Measurements from ENCODE around the gene SUPT4H1.

SUPT4H1 gene

DNA sequence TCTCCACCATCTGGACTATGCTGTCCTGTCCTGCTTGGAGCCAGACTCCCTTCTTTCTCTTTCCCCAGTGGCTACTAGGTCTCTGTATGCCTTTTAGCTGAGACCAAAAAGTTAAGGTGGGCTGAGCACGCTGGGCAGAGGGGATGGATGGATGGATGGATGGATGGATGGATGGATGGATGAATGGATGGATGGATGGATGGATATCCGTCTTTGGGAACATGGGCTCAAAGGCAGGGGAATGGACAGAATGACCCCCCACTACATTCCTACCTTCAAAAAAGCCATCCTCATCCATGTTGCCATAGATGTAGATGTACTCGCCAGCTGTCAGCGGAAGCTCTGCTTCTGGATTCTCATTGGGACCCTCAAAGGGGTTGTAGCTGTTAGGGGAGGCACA lies 36.3 kb downstream of the SUPT4H1 start:
- no CpG with 5 or more reads among the region's 4 CpGs for WGBS (ENCODE audit: extremely low coverage, insufficient coverage, low lambda C conversion rate)
- H4K5ac ChIP-seq (ENCODE audit: low read length), result no peak overlapping the region
- no peak overlapping the region for H3K56ac ChIP-seq (ENCODE audit: low read length)
- H2AK5ac ChIP-seq (ENCODE audit: low read length), result no peak overlapping the region
- H3K79me2 ChIP-seq (ENCODE audit: control insufficient read depth, insufficient read depth, low read length), result no peaks in the 10 kb centered on the region
- no peak overlapping the region for H3K23ac ChIP-seq (ENCODE audit: low read length)
- no peak overlapping the region for H3K4me3 ChIP-seq (ENCODE audit: low read length)
- no peak overlapping the region for H3K4me2 ChIP-seq (ENCODE audit: low read length)
- no peak for DNase-seq
- no peak overlapping the region for H4K8ac ChIP-seq (ENCODE audit: low read depth, low read length)
- no peak overlapping the region for H3K4ac ChIP-seq (ENCODE audit: low read depth, low read length)
- no peak overlapping the region for H2BK15ac ChIP-seq (replicated peaks; ENCODE audit: low read depth)
- no peaks in the 10 kb centered on the region for H3K4me1 ChIP-seq (ENCODE audit: control insufficient read depth, low read depth, low read length)
- H3K36me3 ChIP-seq (ENCODE audit: control insufficient read depth, insufficient read depth, low read length), result no peaks in the 10 kb centered on the region
- no peaks in the 10 kb centered on the region for H3K79me1 ChIP-seq (ENCODE audit: low read length)
- no peak overlapping the region for H2BK5ac ChIP-seq (ENCODE audit: low read length)
- no peak overlapping the region for H3K27ac ChIP-seq (ENCODE audit: low read depth, low read length)
- H2BK120ac ChIP-seq (ENCODE audit: low read depth, low read length), result no peak overlapping the region
- no peak overlapping the region for H3K9ac ChIP-seq (ENCODE audit: low read length)
- no peaks in the 10 kb centered on the region for H3K27me3 ChIP-seq (ENCODE audit: insufficient read depth, low read length, poor library complexity)
- no peak overlapping the region for H3K18ac ChIP-seq (ENCODE audit: low read length)

DNA sequence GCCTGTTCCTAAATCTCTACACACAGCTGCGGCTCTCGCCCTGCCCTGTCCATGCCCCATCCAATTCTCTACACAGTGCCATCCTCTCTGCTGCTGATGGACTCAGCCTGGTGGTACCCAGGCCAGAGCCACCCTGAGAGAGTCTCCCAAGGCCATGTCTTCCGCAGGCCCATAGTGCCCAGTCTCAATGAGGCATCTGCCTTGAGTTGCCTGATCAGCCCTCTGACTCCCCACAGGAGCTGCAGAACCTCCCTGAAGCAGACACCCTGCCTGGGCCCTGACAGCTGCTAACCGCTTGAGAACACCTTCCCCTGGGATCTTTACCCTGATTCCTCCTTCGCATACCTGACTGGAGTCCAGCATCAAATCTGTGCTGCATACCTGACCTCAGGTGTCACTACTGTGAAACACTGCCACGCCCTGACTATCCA lies 36.7 kb downstream of the SUPT4H1 start:
- Histone ChIP-seq H4K5ac (ENCODE audit: low read length) (no peak overlapping the region), H3K27ac (ENCODE audit: low read depth, low read length) (no peak overlapping the region), H3K79me1 (ENCODE audit: low read length) (no peaks in the 10 kb centered on the region), H3K79me2 (ENCODE audit: control insufficient read depth, insufficient read depth, low read length) (no peaks in the 10 kb centered on the region), H3K4ac (ENCODE audit: low read depth, low read length) (no peak overlapping the region), H3K18ac (ENCODE audit: low read length) (no peak overlapping the region), H3K36me3 (ENCODE audit: control insufficient read depth, insufficient read depth, low read length) (no peaks in the 10 kb centered on the region), H3K4me3 (ENCODE audit: low read length) (no peak overlapping the region), H3K56ac (ENCODE audit: low read length) (no peak overlapping the region), H3K4me2 (ENCODE audit: low read length) (no peak overlapping the region), H2BK5ac (ENCODE audit: low read length) (no peak overlapping the region), H2BK15ac (replicated peaks; ENCODE audit: low read depth) (no peak overlapping the region), H3K23ac (ENCODE audit: low read length) (no peak overlapping the region), H2BK120ac (ENCODE audit: low read depth, low read length) (no peak overlapping the region), H3K4me1 (ENCODE audit: control insufficient read depth, low read depth, low read length) (no peaks in the 10 kb centered on the region), H3K27me3 (ENCODE audit: insufficient read depth, low read length, poor library complexity) (no peaks in the 10 kb centered on the region), H2AK5ac (ENCODE audit: low read length) (no peak overlapping the region), H4K8ac (ENCODE audit: low read depth, low read length) (no peak overlapping the region), H3K9ac (ENCODE audit: low read length) (no peak overlapping the region)
- no peak for DNase-seq
- no CpG with 5 or more reads among the region's 6 CpGs for WGBS (ENCODE audit: extremely low coverage, insufficient coverage, low lambda C conversion rate)

- Histone ChIP-seq H2BK15ac (replicated peaks; ENCODE audit: low read depth) (no peak overlapping the region), H2AK5ac (ENCODE audit: low read length) (no peak overlapping the region), H3K27me3 (ENCODE audit: insufficient read depth, low read length, poor library complexity) (no peaks in the 10 kb centered on the region), H3K4me2 (ENCODE audit: low read length) (no peak overlapping the region), H3K4me1 (ENCODE audit: control insufficient read depth, low read depth, low read length) (no peaks in the 10 kb centered on the region), H4K8ac (ENCODE audit: low read depth, low read length) (no peak overlapping the region), H2BK5ac (ENCODE audit: low read length) (no peak overlapping the region), H2BK120ac (ENCODE audit: low read depth, low read length) (no peak overlapping the region), H3K79me1 (ENCODE audit: low read length) (no peaks in the 10 kb centered on the region), H3K9ac (ENCODE audit: low read length) (no peak overlapping the region), H3K79me2 (ENCODE audit: control insufficient read depth, insufficient read depth, low read length) (no peaks in the 10 kb centered on the region), H3K27ac (ENCODE audit: low read depth, low read length) (no peak overlapping the region), H3K18ac (ENCODE audit: low read length) (no peak overlapping the region), H3K4ac (ENCODE audit: low read depth, low read length) (no peak overlapping the region), H3K56ac (ENCODE audit: low read length) (no peak overlapping the region), H3K23ac (ENCODE audit: low read length) (no peak overlapping the region), H4K5ac (ENCODE audit: low read length) (no peak overlapping the region), H3K36me3 (ENCODE audit: control insufficient read depth, insufficient read depth, low read length) (no peaks in the 10 kb centered on the region), H3K4me3 (ENCODE audit: low read length) (no peak overlapping the region)
- DNase-seq, result no peak
- WGBS (ENCODE audit: extremely low coverage, insufficient coverage, low lambda C conversion rate), result no CpG with 5 or more reads among the region's 6 CpGs
Observed at GRCh38 chr17:58314706-58315015, 37.3 kb downstream of the SUPT4H1 start.

DNA sequence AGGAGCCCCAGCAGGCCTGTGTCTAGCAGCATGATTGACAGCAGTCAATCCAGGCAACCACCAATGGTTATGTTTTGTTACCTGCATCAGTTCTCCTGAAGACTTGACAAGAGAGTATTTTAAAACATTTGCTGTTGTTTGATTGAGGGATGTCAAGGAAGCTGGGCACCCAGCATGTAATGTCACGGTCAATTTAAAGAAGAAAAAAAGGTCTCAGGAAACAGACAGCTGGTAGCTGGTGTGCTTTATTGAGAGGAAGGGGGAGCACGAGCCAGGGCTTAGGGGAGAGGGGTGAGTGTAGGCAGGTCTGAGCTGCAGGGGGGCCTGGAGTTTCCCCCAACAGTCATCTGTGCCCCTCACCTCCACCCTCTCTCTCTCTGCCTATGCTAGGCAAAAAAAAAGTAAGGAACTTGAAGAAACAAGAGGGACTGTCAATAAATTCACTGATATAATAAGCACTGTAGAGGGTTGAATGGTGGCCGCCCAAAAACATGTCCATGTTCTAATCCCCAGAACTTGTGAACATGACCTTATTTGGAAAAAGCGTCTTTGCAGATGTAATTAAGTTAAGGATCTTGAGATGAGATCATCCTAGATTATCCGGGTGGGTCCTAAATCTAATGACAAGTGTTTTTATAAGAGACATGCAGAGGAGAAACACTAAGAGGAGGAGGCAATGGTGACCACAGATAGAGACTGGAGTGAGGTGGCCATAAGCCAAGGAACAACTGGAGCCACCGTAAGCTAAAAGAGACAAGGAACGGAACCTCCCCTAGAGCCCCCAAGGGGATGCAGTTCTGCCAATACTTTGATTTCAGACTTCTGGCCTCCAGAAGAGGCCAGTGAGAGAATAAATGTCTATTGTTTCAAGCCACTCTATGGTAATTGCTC lies 37.9 kb downstream of the SUPT4H1 start:
- Histone ChIP-seq H3K79me2 (ENCODE audit: control insufficient read depth, insufficient read depth, low read length) (no peaks in the 10 kb centered on the region), H3K4me1 (ENCODE audit: control insufficient read depth, low read depth, low read length) (no peaks in the 10 kb centered on the region), H2BK5ac (ENCODE audit: low read length) (no peak overlapping the region), H3K27me3 (ENCODE audit: insufficient read depth, low read length, poor library complexity) (no peaks in the 10 kb centered on the region), H3K9ac (ENCODE audit: low read length) (no peak overlapping the region), H3K18ac (ENCODE audit: low read length) (no peak overlapping the region), H3K4me3 (ENCODE audit: low read length) (no peak overlapping the region), H2BK120ac (ENCODE audit: low read depth, low read length) (no peak overlapping the region), H3K23ac (ENCODE audit: low read length) (peak overlapping the region; percentile 45), H2BK15ac (replicated peaks; ENCODE audit: low read depth) (no peak overlapping the region), H3K4me2 (ENCODE audit: low read length) (no peak overlapping the region), H3K4ac (ENCODE audit: low read depth, low read length) (no peak overlapping the region), H3K79me1 (ENCODE audit: low read length) (no peaks in the 10 kb centered on the region), H3K36me3 (ENCODE audit: control insufficient read depth, insufficient read depth, low read length) (no peaks in the 10 kb centered on the region), H2AK5ac (ENCODE audit: low read length) (no peak overlapping the region), H3K27ac (ENCODE audit: low read depth, low read length) (no peak overlapping the region), H4K8ac (ENCODE audit: low read depth, low read length) (no peak overlapping the region), H3K56ac (ENCODE audit: low read length) (no peak overlapping the region), H4K5ac (ENCODE audit: low read length) (no peak overlapping the region)
- no CpG with 5 or more reads among the region's 7 CpGs for WGBS (ENCODE audit: extremely low coverage, insufficient coverage, low lambda C conversion rate)
- no peak for DNase-seq

DNA sequence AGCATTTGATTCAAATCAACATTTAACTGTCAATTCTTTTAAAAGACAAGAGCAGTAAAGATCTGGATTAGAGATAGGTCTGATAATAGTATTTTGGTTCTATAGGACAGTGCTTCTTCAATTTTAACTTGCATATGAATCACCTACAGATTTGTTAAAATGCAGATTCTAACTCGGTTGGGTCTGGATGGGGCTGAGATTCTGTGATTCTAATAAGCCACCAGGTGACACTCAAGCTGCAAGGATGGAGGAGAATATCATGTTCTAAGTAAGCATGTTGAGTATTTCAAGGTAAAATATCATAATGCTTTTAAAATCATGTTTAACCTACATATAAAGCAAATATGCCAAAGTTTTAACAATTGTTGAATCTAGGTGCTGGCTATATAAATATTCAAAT lies 39.2 kb downstream of the SUPT4H1 start:
- H3K23ac ChIP-seq (ENCODE audit: low read length), result no peak overlapping the region
- H4K8ac ChIP-seq (ENCODE audit: low read depth, low read length), result no peak overlapping the region
- no peak for DNase-seq
- no CpG with 5 or more reads among the region's 1 CpG for WGBS (ENCODE audit: extremely low coverage, insufficient coverage, low lambda C conversion rate)
- H3K4me3 ChIP-seq (ENCODE audit: low read length), result no peak overlapping the region
- H2AK5ac ChIP-seq (ENCODE audit: low read length), result no peak overlapping the region
- no peak overlapping the region for H3K4me2 ChIP-seq (ENCODE audit: low read length)
- no peak overlapping the region for H3K4ac ChIP-seq (ENCODE audit: low read depth, low read length)
- H4K5ac ChIP-seq (ENCODE audit: low read length), result no peak overlapping the region
- H3K18ac ChIP-seq (ENCODE audit: low read length), result no peak overlapping the region
- no peak overlapping the region for H3K27ac ChIP-seq (ENCODE audit: low read depth, low read length)
- no peak overlapping the region for H3K56ac ChIP-seq (ENCODE audit: low read length)
- H3K9ac ChIP-seq (ENCODE audit: low read length), result no peak overlapping the region
- no peak overlapping the region for H2BK15ac ChIP-seq (replicated peaks; ENCODE audit: low read depth)
- no peaks in the 10 kb centered on the region for H3K79me1 ChIP-seq (ENCODE audit: low read length)
- no peak overlapping the region for H2BK5ac ChIP-seq (ENCODE audit: low read length)
- H3K36me3 ChIP-seq (ENCODE audit: control insufficient read depth, insufficient read depth, low read length), result no peaks in the 10 kb centered on the region
- H3K4me1 ChIP-seq (ENCODE audit: control insufficient read depth, low read depth, low read length), result no peaks in the 10 kb centered on the region
- H3K79me2 ChIP-seq (ENCODE audit: control insufficient read depth, insufficient read depth, low read length), result no peaks in the 10 kb centered on the region
- H3K27me3 ChIP-seq (ENCODE audit: insufficient read depth, low read length, poor library complexity), result no peaks in the 10 kb centered on the region
- no peak overlapping the region for H2BK120ac ChIP-seq (ENCODE audit: low read depth, low read length)
